ENCODE results near the gene VPS8. TPM values are rescaled to one million over a fixed set of nuclear protein-coding genes. Genes with fewer than 3 reads are reported as not detected.

The VPS8 gene
- total and polyA plus RNA-seq, 2 experiments from 2014 or later = 41.2 to 47.1 TPM

DNA sequence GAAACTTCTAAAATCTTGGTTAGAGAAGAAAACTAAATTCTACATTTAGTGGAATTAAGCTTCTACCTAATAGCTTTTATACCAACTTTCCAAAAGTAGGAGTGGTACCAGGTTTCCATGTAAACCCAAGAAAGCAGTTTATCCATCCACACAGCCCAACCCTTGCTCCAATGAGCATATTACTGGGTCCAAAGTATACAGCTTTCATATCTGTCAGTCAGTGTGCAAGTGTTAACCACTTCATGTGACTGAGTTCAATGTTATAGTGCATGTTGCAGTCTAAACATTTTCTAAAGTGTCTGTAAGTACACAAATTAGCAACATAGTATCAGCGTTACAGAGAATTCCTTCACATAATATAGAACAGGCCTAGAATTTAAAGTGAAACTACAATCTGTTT lies 267.7 kb downstream of the VPS8 start:
- no peak for DNase-seq (ENCODE audit: low read depth in 1 of 2, low spot score in 1 of 2)
- Histone ChIP-seq H3K27me3 (no peaks in the 10 kb centered on the region), H3K9me3 (ENCODE audit: low read depth) (no peaks in the 10 kb centered on the region), H3K4me3 (no peak overlapping the region), H3K27ac (no peak overlapping the region), H3K4me1 (ENCODE audit: low read depth) (peaks cover 9% of the 10 kb centered on the region), H3K36me3 (no peaks in the 10 kb centered on the region)
- TF ChIP-seq, protein P1, sequence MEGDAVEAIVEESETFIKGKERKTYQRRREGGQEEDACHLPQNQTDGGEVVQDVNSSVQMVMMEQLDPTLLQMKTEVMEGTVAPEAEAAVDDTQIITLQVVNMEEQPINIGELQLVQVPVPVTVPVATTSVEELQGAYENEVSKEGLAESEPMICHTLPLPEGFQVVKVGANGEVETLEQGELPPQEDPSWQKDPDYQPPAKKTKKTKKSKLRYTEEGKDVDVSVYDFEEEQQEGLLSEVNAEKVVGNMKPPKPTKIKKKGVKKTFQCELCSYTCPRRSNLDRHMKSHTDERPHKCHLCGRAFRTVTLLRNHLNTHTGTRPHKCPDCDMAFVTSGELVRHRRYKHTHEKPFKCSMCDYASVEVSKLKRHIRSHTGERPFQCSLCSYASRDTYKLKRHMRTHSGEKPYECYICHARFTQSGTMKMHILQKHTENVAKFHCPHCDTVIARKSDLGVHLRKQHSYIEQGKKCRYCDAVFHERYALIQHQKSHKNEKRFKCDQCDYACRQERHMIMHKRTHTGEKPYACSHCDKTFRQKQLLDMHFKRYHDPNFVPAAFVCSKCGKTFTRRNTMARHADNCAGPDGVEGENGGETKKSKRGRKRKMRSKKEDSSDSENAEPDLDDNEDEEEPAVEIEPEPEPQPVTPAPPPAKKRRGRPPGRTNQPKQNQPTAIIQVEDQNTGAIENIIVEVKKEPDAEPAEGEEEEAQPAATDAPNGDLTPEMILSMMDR (IDR thresholded peaks at IDR 0.05; ENCODE audit: low read depth, low read length) = no peak

DNA sequence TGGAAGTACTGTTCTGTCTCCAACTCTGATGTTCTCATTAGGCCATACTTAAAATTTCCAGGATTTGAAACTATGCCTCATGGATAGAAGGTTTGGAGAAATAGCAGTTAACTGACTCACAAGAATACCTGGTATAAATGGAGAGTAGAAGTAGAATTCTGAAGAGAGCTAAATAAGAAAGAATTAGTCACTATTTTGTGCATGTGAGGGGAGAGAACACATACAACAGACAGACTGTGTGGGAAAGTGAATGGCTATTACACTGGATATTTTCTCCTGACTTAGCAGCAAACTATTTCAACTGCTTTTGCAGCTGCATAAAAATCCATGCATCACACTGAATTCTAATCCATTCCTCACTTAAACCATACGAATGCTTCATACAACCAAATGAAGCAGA lies 269.6 kb downstream of the VPS8 start:
- Histone ChIP-seq H3K27me3 (no peaks in the 10 kb centered on the region), H3K36me3 (no peaks in the 10 kb centered on the region), H3K4me1 (ENCODE audit: low read depth) (peaks cover 9% of the 10 kb centered on the region), H3K4me3 (no peak overlapping the region), H3K27ac (no peak overlapping the region), H3K9me3 (ENCODE audit: low read depth) (no peaks in the 10 kb centered on the region)
- TF ChIP-seq, protein P1 (IDR thresholded peaks at IDR 0.05; ENCODE audit: low read depth, low read length) = no peak
- DNase-seq (ENCODE audit: low read depth in 1 of 2, low spot score in 1 of 2) = no peak

DNA sequence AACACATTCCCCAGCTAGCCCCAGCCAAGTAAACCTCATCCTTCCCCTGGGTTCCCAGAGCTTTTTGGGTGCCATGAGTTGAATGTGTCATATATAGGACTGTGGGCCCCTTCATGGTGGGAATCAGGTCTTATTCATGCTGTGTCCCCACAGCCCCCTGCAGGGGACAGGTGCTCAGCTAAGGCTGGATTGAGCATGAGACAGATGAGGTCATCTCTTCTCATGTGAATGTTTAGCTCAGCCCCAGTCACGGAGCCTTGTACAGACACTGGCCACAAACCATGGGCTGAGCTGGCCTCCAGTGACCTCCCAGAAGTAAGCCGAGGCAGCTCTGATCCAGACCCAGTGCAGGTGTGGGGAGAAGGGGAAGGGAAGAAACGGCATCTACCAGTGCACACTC lies 270.2 kb downstream of the VPS8 start:
- no peaks in the 10 kb centered on the region for H3K27me3 ChIP-seq
- DNase-seq (ENCODE audit: low read depth in 1 of 2, low spot score in 1 of 2) = no peak
- no peak overlapping the region for H3K27ac ChIP-seq
- TF ChIP-seq, protein P1 (IDR thresholded peaks at IDR 0.05; ENCODE audit: low read depth, low read length) = no peak
- no peak overlapping the region for H3K4me3 ChIP-seq
- no peaks in the 10 kb centered on the region for H3K36me3 ChIP-seq
- no peaks in the 10 kb centered on the region for H3K9me3 ChIP-seq (ENCODE audit: low read depth)
- peaks cover 9% of the 10 kb centered on the region for H3K4me1 ChIP-seq (ENCODE audit: low read depth)

DNA sequence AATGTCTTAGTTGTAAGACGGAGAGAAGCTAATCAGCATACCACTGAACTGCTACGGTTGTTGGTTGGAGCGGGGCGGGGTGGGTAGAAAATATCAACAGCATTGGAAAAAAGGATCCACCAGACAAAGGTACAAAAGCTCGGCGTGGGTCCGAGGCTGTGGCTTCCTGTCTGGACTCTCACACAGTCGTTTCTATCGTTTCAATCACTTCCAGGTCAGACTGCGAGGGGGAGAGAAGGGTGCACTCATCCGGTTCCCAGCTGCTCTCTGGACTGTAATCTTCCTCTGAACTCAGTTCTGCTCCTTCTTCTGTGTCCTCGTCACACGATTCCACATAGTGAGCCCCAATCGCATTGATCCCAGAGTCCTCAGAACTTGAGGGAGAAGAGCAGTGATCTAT lies 270.9 kb downstream of the VPS8 start:
- no peaks in the 10 kb centered on the region for H3K27me3 ChIP-seq
- TF ChIP-seq, protein P1 (IDR thresholded peaks at IDR 0.05; ENCODE audit: low read depth, low read length) = no peak
- H3K4me1 ChIP-seq (ENCODE audit: low read depth) = peaks cover 9% of the 10 kb centered on the region
- DNase-seq (ENCODE audit: low read depth in 1 of 2, low spot score in 1 of 2) = no peak
- no peak overlapping the region for H3K4me3 ChIP-seq
- no peak overlapping the region for H3K27ac ChIP-seq
- H3K9me3 ChIP-seq (ENCODE audit: low read depth) = no peaks in the 10 kb centered on the region
- H3K36me3 ChIP-seq = no peaks in the 10 kb centered on the region

DNA sequence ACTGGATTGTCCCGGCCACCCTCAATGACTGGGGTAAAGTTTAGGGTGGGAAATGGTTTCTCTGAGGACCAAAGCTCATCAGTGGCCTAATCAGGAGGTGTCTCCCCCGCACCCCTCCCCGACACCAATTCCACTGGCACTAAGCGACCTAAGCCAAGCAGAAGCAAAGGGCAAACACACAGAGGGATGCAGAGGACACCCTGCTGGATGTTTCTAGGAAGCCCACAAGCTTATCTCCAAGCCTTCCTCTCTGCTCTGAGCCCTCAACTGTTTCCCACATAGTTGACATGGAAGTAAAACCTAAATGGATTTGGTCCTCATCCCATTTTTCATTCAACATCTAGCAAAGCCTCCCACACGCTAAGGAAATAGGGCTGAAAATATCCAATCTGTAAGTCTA lies 272.4 kb downstream of the VPS8 start:
- no peaks in the 10 kb centered on the region for H3K36me3 ChIP-seq
- peaks cover 16% of the 10 kb centered on the region for H3K4me1 ChIP-seq (ENCODE audit: low read depth)
- H3K9me3 ChIP-seq (ENCODE audit: low read depth) = no peaks in the 10 kb centered on the region
- DNase-seq (ENCODE audit: low read depth in 1 of 2, low spot score in 1 of 2) = no peak
- H3K27ac ChIP-seq = no peak overlapping the region
- TF ChIP-seq, protein P1 (IDR thresholded peaks at IDR 0.05; ENCODE audit: low read depth, low read length) = no peak
- H3K27me3 ChIP-seq = no peaks in the 10 kb centered on the region
- H3K4me3 ChIP-seq = no peak overlapping the region

DNA sequence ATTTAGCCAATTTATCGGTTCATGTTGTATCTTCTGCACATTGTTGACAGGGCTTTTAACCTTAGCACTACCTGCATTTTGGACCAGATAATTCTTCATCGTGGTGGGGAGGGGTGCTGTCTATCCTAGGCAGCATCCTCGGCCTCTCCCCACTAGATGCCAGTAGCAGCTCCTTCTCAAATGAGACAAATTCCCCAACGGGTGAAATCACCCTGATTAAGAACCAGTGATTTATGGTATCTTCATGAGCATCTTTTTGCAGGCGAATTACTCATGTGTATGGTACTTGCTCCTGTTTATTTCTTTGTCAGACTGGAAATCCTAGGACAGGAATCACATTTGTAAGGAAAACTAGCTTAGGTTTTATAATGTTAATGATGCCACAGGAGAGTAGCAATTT lies 272.9 kb downstream of the VPS8 start:
- H3K4me3 ChIP-seq = no peak overlapping the region
- no peak for DNase-seq (ENCODE audit: low read depth in 1 of 2, low spot score in 1 of 2)
- no peak overlapping the region for H3K27ac ChIP-seq
- no peaks in the 10 kb centered on the region for H3K9me3 ChIP-seq (ENCODE audit: low read depth)
- peaks cover 14% of the 10 kb centered on the region for H3K4me1 ChIP-seq (ENCODE audit: low read depth)
- no peaks in the 10 kb centered on the region for H3K36me3 ChIP-seq
- TF ChIP-seq, protein P1 (IDR thresholded peaks at IDR 0.05; ENCODE audit: low read depth, low read length) = no peak
- H3K27me3 ChIP-seq = no peaks in the 10 kb centered on the region
